Breast epithelium (tissue), 4 donors: Measurements from ENCODE around the gene PRKAG1. TPM values are rescaled to one million over a fixed set of nuclear protein-coding genes. Genes with fewer than 3 reads are reported as not detected.

Experiments used
- DNase-seq, 2 donors: peaks; one replicate each; pipeline ENCODE4 v3.0.0-alpha.2; 2019; ENCODE audit warnings: low spot score in 2 of 2
- H3K27ac ChIP-seq, 2 donors: fragments of 200-600 bp; sonication (generic) in 1 of 2; one replicate each; pipeline ENCODE4 v1.5.1; 2016 to 2019; ENCODE audit warnings: mild to moderate bottlenecking in 1 of 2
- H3K27me3 ChIP-seq, 2 donors: fragments of 200-600 bp; sonication (generic) in 1 of 2; one replicate each; pipeline versions ENCODE4 v1.5.1 to v1.6.0; 2017 to 2019; ENCODE audit warnings: control low read depth in 1 of 2, mild to moderate bottlenecking in 1 of 2
- H3K36me3 ChIP-seq: fragments of 200-600 bp; one replicate; pipeline ENCODE4 v1.5.1; 2019
- H3K4me1 ChIP-seq, 2 donors: fragments of 200-600 bp; sonication (generic); one replicate each; pipeline ENCODE4 v1.5.1; 2016 to 2019; ENCODE audit warnings: control low read depth in 1 of 2
- H3K4me3 ChIP-seq, 3 donors: fragments of 200-600 bp; sonication (generic); 1 replicate in 2 of 3; 2 replicates in 1 of 3; pipeline ENCODE4 v1.5.1; 2016 to 2019; ENCODE audit warnings: mild to moderate bottlenecking in 3 of 3, moderate library complexity in 2 of 3
- H3K9me3 ChIP-seq, 2 donors: fragments of 200-600 bp; sonication (generic) in 1 of 2; one replicate each; pipeline ENCODE4 v1.5.1; 2016 to 2019; ENCODE audit warnings: control low read depth in 1 of 2
- CTCF ChIP-seq, 3 donors: fragments of 450-650 bp; IDR thresholded peaks; one replicate each; pipeline ENCODE4 v1.5.1; 2016 to 2017; ENCODE audit warnings: antibody characterized with exemption in 3 of 3, mild to moderate bottlenecking in 3 of 3, moderate library complexity in 3 of 3
- POLR2A ChIP-seq: fragments of 450-650 bp; IDR thresholded peaks from one replicate; pipeline ENCODE4 v1.6.1; 2016; ENCODE audit warnings: antibody characterized with exemption, mild to moderate bottlenecking, moderate library complexity
- POLR2AphosphoS5 ChIP-seq, 3 donors: sonication (generic); formaldehyde crosslinking; IDR thresholded peaks; one replicate each; pipeline ENCODE4 v1.6.1; 2017; ENCODE audit warnings: antibody characterized with exemption in 3 of 3
- intact Hi-C: fragments of 100-400 bp; cut with DNase I; formaldehyde crosslinking; loops from one replicate; pipeline ENCODE4 v1.15.1; 2023; ENCODE audit warnings: low total_unique reads
- total RNA-seq, 3 donors: library from RNA; depleted of rRNA; stranded (reverse); fragments of >200 nt; gene quantifications; one replicate each; pipeline ENCODE4 v1.1.0, GENCODE V29; 2016

Gene PRKAG1
- total RNA-seq, 3 donors from 2014 or later, result 50.5 to 84.3 (median 54.0) TPM

- no peak for TF ChIP-seq POLR2A
- no peak for TF ChIP-seq POLR2AphosphoS5 (IDR thresholded peaks at IDR 0.05)
- no peak for TF ChIP-seq CTCF (IDR thresholded peaks at IDR 0.05)
- no peak overlapping the region for H3K27ac ChIP-seq
- H3K4me1 ChIP-seq, result no peaks in the 10 kb centered on the region
- intact Hi-C loops, result no loop called here
- no peak for DNase-seq
- no peak overlapping the region for H3K4me3 ChIP-seq
- H3K36me3 ChIP-seq, result peaks cover 39% of the 10 kb centered on the region
- H3K27me3 ChIP-seq, result no peaks in the 10 kb centered on the region
- H3K9me3 ChIP-seq, result no peaks in the 10 kb centered on the region
These were observed 30.4 kb upstream of the PRKAG1 start for GRCh38 chr12:49048953-49049352.

GRCh38 chr12:49046129-49046895 is 27.7 kb upstream of the PRKAG1 start:
- Histone ChIP-seq H3K4me3 (no peak overlapping the region), H3K27ac (no peak overlapping the region), H3K4me1 (no peaks in the 10 kb centered on the region), H3K9me3 (no peaks in the 10 kb centered on the region), H3K36me3 (peaks cover 35% of the 10 kb centered on the region), H3K27me3 (no peaks in the 10 kb centered on the region)
- intact Hi-C loops, result no loop called here
- DNase-seq, result no peak
- no peak for TF ChIP-seq POLR2A

GRCh38 chr12:49044660-49045059 is 26.1 kb upstream of the PRKAG1 start:
- TF ChIP-seq POLR2AphosphoS5 (IDR thresholded peaks at IDR 0.05), result no peak
- TF ChIP-seq CTCF (IDR thresholded peaks at IDR 0.05), result no peak
- no peak for TF ChIP-seq POLR2A
- Histone ChIP-seq H3K4me1 (no peaks in the 10 kb centered on the region), H3K27ac (no peak overlapping the region), H3K4me3 (no peak overlapping the region), H3K27me3 (no peaks in the 10 kb centered on the region), H3K9me3 (no peaks in the 10 kb centered on the region), H3K36me3 (peaks cover 31% of the 10 kb centered on the region)
- DNase-seq, result no peak
- intact Hi-C loops, result no loop called here

GRCh38 chr12:49043856-49044258 is 25.3 kb upstream of the PRKAG1 start:
- DNase-seq, result no peak
- Histone ChIP-seq H3K27me3 (no peaks in the 10 kb centered on the region), H3K4me3 (no peak overlapping the region), H3K9me3 (no peaks in the 10 kb centered on the region), H3K4me1 (no peaks in the 10 kb centered on the region), H3K27ac (no peak overlapping the region), H3K36me3 (peaks cover 31% of the 10 kb centered on the region)
- TF ChIP-seq POLR2A (no peak), CTCF (IDR thresholded peaks at IDR 0.05) (peak in 2 of 3 donors; percentile 25 to 36)
- intact Hi-C loops, result no loop called here

GRCh38 chr12:49043241-49043640 is 24.7 kb upstream of the PRKAG1 start:
- H3K27ac ChIP-seq, result no peak overlapping the region
- no peaks in the 10 kb centered on the region for H3K4me1 ChIP-seq
- H3K4me3 ChIP-seq, result no peak overlapping the region
- no peaks in the 10 kb centered on the region for H3K27me3 ChIP-seq
- TF ChIP-seq POLR2A (no peak), POLR2AphosphoS5 (IDR thresholded peaks at IDR 0.05) (no peak), CTCF (IDR thresholded peaks at IDR 0.05) (no peak)
- H3K9me3 ChIP-seq, result no peaks in the 10 kb centered on the region
- intact Hi-C loops, result no loop called here
- no peak for DNase-seq
- peaks cover 31% of the 10 kb centered on the region for H3K36me3 ChIP-seq
